ENCODE measurements around the gene MSI2. TPM values are rescaled to one million over a fixed set of nuclear protein-coding genes. Genes with fewer than 3 reads are reported as not detected.
"Not testable (repeated sequence)": the region's sequence is repeated elsewhere in the genome, so short reads cannot be mapped to it uniquely, and the experiment has no call there.

The MSI2 gene
- total RNA-seq, result 24.2 TPM

- ATAC-seq, result peak; percentile 87
These were observed at the start of gene MSI2 for GRCh38 chr17:57255776-57256681. Gene MSI2 (plus strand): TSS chr17:57256523. CDS start chr17:57256743, 220 bp downstream.

DNA sequence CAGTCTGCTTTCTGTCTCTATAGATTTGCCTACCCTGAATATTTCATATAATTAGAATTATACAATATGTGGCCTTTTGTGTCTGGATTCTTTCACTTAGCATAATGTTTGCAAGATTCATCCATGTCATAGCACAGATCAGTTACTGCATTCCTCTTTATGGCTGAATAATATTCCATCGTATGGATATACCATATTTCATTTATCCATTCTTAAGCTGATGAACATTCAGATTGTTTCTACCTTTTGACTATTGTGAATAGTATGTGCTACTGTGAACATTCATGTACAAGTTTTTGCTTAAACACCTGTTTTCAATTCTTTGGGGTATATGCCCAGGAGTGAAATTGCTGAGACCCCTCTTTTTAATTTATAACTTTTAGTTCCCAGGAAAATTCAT, 49.4 kb upstream of the MSI2 start:
- DNase-seq (ENCODE audit: low spot score), result no peak
- ATAC-seq, result no peak

More at GRCh38 chr17:57255776-57256681, at the start of gene MSI2:
- peak; percentile 91 for DNase-seq (ENCODE audit: low spot score)

- no peak for DNase-seq (ENCODE audit: low spot score)
- ATAC-seq, result no peak
These were observed 48.9 kb upstream of the MSI2 start for GRCh38 chr17:57207396-57207795.

DNA sequence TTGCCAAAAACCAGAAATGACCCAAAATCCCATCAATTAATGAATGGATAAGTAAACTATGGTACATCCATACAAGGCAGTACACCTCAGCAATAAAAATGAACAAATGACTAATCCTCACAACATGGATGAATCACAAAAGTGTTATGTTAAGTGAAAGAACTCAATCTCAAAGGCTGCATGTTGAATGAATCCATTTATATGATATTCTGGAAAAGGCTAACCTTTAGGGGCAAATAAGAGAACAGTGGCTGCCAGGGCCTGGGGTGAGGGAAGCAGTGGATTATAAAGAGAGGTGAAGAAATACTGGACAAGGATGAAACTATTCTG, 46.1 kb upstream of the MSI2 start:
- no peak for DNase-seq (ENCODE audit: low spot score)
- no peak for ATAC-seq

DNA sequence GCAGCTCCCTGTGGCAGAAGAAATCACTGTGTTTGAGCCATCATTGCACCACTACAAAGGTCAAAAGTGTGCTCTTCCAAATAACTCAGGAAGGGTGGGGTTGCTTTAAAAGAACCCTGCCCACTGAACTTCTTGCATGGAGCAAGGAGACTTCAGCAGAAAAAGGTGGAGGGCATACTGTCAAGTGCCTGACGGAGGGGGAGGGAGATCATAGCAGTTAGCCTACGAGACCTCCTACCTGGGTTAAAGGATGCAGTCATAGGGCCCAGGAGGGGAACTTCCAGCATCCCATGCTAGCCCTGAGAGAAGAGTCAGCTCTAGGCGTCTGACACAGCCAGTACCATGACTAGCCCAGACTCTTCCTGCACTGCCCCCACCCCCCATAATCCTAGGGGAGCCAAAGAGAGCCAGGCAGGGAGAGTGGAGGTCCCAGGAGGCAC, 45.3 kb upstream of the MSI2 start:
- no peak for ATAC-seq
- DNase-seq (ENCODE audit: low spot score), result no peak

DNA sequence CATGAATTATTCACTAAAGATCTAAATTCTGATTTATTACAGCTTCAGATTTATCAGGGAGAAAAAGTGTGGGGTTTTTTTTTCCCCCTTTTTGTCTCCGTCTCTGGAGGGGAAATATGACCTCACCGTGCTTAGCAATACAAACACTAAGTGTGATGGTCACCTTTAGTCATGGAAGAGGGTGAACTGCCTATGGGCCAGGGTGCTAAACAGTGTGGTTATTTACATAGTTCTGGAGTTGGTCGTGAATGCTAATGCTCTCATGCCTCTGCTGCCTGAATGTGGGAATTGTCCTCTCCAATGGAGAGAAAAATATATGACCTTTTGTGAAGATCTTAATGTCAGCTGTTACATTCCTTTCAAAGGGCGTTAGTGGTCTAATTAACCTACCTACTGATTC, 44.8 kb upstream of the MSI2 start:
- no peak for ATAC-seq
- no peak for DNase-seq (ENCODE audit: low spot score)

DNA sequence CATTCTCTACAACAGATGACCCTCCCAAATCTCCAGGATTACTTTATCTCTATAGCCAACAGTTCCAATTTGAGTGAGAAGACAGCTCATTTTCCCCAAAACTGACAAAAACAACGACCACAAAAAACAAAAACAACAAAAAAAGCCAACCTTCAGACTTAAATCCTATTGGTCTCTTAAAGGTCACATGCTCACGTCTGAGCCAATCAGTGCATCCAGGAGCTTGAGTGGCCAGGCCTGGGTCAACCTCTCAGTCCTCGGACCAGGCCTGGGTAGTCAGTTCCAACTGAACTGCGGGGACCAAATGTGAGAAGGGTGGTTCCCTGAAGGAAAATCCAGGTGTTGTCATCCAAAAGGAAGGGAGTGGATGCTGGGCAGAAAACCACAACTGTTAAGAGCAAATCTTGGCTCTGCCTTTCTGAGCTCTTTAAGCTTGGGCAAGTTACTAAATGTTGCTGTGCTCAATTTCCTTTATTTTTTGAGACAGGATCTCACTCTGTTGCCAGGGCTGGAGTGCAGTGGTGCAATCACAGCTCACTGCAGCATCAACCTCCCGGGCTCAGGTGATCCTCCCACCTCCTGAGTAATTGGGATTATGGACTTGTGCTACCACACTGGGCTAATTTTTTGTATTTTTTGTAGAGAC, 43.0 kb upstream of the MSI2 start:
- DNase-seq (ENCODE audit: low spot score), result no peak
- ATAC-seq, result no peak

DNA sequence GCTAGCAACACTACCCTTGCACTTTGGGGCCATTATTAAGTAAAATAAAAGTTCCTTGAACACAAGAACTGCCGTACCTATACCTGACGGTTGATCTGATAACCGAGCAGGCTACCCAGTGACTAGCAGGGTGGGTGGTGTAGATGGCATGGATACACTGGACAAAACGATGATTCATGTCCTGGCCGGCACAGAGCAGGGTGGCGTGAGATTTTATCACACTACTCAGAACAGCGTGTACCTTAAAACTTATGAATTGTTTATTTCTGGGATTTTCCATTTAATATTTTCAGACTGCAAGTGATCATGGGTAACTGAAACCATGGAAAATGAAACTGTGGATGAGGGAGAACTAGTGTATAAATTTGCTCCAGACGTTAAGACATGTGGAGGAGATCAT, 41.0 kb upstream of the MSI2 start:
- no peak for DNase-seq (ENCODE audit: low spot score)
- no peak for ATAC-seq

GRCh38 chr17:57221366-57222350, 34.7 kb upstream of the MSI2 start:
- DNase-seq (ENCODE audit: low spot score), result no peak
- no peak for ATAC-seq

DNA sequence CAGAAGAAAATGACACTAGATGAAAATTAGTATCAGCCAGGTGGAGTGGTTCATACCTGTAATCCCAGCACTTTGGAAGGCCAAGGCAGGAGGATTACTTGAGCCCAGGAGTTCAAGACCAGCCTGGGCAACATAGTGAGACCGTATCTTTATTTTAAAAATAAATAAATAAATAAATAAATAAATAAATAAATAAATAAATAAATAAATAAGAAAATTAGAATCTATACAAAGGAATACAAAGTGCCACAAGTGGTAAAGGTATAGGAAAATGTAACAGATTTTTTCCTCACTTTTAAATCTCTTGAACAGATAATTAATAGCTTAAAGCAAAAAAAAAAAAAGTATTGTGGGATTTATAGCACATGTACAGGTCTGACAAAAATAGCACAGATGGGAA, 33.9 kb upstream of the MSI2 start:
- DNase-seq (ENCODE audit: low spot score); ATAC-seq: not testable (repeated sequence)

- ATAC-seq, result no peak
These were observed 31.2 kb upstream of the MSI2 start for GRCh38 chr17:57225127-57225526.

GRCh38 chr17:57226793-57227192, 29.5 kb upstream of the MSI2 start:
- DNase-seq (ENCODE audit: low spot score), result no peak
- no peak for ATAC-seq

More at GRCh38 chr17:57225127-57225526, 31.2 kb upstream of the MSI2 start:
- no peak for DNase-seq (ENCODE audit: low spot score)

GRCh38 chr17:57228911-57229310, 27.4 kb upstream of the MSI2 start:
- DNase-seq (ENCODE audit: low spot score), result no peak
- ATAC-seq, result no peak

- ATAC-seq, result no peak
These were observed 22.1 kb upstream of the MSI2 start for GRCh38 chr17:57234061-57234738.

DNA sequence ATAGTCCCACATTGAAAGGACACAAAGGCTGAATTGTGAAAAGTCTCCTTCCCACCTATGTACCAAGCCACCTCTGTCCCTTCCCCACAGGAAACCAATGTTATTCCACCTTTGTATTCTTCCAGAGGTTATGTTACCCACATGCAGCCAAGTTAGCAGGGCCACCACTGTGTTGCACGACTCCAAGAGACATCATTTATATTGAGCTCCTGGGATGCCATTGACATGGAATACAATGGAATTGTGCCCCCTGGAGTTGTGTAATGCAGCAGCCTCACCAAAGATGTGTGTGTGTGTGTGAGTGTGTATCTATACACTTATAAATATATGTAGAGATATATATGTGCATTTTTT, 21.6 kb upstream of the MSI2 start:
- no peak for ATAC-seq
- DNase-seq (ENCODE audit: low spot score), result no peak

More at GRCh38 chr17:57234061-57234738, 22.1 kb upstream of the MSI2 start:
- DNase-seq (ENCODE audit: low spot score), result no peak

- no peak for ATAC-seq
- DNase-seq (ENCODE audit: low spot score), result no peak
These were observed 21.2 kb upstream of the MSI2 start for GRCh38 chr17:57235124-57235523.

GRCh38 chr17:57236686-57237299, 19.5 kb upstream of the MSI2 start:
- DNase-seq (ENCODE audit: low spot score) (no peak), ATAC-seq (no peak)

- no peak for DNase-seq (ENCODE audit: low spot score)
- no peak for ATAC-seq
These were observed 15.7 kb upstream of the MSI2 start for GRCh38 chr17:57240648-57241047.

DNA sequence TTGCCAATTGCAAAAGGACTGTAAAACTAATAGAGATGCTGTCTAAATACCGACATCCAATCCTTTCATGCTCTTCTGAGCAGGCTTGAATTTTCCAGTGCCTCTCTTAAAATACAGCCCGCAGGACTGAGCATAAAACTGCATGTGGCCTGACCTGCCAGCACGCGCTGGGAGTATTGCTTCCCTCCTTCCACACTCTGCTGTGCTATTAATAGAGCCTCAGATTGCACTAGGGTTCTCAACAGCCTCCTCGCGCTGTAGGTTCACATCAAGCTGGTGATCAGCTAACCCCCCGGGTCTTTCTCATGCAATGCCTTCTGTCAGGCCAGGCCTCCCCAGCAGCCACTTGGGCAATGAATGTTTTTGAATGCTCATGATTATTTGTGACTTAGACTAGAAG, 14.2 kb upstream of the MSI2 start:
- ATAC-seq (no peak), DNase-seq (ENCODE audit: low spot score) (no peak)

- peak; percentile 71 for DNase-seq (ENCODE audit: low spot score)
- peak; percentile 100 for ATAC-seq
These were observed 13.1 kb upstream of the MSI2 start for GRCh38 chr17:57243171-57243622.
